Amygdala (tissue), 56 donors: ENCODE measurements around the gene TMEM233.
"Not testable (repeated sequence)": the region's sequence is repeated elsewhere in the genome, so short reads cannot be mapped to it uniquely, and the experiment has no call there.

Experiments
- DNase-seq, 56 donors: peaks; one replicate each; lab custom pipeline; 2025; lab: John Stamatoyannopoulos, UW

The TMEM233 gene

DNA sequence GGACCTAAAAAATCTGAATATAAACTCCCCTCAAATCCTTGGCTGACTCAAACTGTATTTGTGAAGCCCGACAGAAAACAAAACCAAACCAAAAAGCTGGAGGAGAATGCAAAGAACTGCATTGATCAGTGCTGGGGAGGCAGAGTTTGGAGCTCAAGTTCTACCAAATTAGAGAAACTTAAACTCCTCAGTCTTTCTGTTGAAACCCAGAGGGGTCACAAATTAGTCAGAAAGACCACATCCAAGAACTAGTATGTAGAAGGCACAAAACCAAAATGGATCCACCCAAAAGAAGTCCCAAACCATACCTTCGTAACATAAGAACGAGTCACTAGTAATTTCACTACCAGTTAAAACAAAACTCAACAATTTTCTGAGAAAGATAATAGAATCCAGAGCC is 59.1 kb downstream of the TMEM233 start:
- no peak for DNase-seq

DNA sequence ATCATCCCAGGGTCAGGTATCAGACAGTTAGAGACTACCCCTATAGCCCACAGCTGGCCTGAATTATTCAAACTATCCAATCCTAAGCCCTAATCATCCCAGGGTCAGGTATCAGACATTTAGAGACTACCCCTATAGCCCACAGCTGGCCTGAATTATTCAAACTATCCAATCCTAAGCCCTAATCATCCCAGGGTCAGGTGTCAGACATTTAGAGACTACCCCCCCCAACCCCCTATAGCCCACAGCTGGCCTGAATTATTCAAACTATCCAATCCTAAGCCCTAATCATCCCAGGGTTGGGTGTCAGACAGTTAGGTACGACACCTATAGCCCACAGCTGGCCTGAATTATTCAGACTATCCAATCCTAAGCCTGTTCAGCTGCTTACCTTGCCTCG is 63.4 kb downstream of the TMEM233 start:
- not testable (repeated sequence) for DNase-seq

DNA sequence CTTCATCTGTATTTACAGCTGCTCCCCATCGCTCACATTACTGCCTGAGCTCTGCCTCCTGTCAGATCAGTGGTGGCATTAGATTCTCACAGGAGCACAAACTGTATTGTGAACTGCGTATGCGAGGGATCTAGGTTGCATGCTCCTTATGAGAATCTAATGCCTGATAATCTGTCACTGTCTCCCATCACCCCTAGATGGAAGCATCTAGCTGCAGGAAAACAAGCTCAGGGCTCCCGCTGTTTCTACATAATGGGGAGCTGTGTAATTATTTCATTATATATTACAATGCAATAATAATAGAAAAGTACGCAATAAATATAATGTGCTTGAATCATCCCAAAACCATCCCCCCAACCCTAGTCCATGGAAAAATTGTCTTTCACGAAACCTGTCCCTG is 64.6 kb downstream of the TMEM233 start:
- DNase-seq: peak in 1 of 56 donors; percentile 6

DNA sequence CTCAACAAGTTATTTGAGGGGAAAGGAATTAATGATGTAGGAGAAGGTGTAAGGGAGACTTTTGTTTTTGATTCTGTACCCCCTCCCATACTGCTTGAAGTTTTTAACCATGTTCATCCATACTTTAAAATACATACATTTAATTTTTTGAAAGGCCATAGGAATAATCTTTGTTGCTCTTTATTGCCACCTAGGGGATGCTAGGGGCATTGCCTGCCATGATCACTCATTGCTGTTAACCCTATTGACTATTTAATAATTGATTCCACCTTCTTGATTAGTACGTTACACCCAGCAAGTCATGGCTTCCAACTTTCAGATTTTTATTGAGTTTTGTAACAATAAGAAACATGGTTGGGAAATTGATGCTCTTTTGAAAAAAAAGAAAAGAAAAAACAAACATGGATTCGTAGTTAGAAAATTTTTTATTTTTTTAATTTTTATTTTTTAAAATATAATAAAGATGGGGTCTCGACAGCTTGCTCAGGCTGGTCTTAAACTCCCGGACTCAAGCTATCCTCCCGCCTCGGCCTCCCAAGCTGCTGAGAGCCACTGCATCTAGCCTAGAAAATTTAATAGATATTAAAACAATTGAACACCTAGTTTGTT is 65.8 kb downstream of the TMEM233 start:
- DNase-seq: peak in 2 of 56 donors; percentile 31 to 42

DNA sequence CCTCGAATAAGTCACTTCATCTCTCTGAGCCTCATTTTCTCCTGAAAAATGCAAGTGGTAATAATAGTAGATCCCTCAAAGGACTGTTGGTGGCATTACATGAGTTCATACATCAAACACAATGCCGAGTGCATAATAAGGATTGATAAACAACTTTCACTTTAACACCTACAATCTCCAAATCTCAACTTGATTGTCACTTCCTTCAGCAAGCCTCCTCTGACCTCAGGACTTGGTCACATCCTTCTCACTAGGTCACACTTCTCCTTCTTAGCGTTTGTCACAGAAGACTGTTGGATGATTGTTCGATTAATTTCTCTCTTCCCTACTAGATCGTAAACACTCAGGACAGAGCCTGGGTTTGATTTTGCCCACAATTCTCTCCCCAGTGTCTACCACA is 66.5 kb downstream of the TMEM233 start:
- DNase-seq: no peak

DNA sequence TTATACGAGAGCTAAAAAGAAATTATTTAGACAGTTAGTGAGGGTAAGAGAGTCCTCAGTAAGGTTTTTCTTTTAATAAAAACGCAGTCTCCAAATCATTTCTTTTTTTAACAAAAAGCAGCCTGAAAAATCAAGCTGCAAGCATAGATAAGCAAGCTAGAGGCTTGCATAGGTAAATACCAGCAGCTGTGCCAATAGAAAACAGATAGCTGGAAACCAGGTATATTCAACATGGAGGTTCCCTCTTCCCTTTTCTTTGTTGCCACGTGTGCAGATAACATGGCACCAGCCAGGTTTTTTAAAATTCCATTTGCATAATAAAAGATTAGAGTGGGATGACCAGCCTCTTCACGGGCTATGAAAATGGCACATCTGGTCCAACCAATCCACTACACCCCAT is 68.3 kb downstream of the TMEM233 start:
- DNase-seq: no peak

DNA sequence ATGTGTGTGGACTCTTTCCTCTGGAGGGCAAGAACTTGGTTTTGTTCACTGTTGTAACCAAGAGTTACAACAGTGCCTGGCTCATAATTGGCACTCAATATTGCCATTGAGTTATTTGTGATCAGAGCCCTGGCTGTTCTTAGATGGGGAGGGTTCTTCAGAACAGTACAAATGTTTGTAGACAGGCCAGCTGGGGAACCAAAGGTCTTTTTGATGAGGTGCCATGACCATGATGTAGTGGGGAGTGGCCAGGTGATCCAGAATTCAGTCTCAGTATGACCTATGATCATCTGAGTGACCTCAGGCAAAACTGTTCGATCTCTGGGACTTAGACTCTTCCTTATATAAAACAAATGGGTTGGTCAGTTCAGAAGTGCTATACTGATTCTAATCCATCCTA is 71.1 kb downstream of the TMEM233 start:
- no peak for DNase-seq

DNA sequence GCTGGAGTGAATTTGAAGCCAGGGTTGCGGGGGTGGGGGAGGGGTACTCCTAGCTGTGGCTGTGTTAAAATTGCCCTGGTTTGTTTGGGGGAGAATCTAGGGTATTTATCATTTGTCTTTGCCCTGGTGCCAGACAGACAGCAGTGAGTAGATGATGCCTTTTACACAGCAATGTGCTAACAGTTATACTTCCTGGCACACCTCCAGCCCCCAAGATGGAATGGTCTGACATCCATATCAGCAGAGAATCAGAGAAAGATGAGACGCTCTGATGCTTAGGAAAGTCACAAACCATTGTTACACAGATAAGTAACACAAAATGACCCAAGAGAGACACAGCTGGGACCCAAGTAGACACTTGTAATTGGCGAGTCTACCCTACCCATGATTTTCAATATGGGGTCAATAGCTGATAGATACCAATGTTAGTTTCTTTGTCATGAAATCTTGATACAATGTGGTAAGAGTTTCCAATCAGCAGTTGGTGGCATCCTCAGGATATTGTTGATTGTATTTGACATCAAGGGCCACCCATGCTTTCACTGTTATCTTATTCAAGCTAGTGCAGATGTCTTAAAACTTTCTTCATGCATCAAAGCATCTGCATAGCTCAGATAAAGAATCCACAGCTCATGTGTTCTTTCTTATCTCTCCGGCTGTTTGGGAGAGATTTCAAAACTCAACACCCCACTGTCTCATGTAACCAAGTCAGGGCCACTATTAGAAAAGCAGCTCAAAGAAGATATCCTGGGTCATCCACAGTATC is 71.8 kb downstream of the TMEM233 start:
- no peak for DNase-seq

DNA sequence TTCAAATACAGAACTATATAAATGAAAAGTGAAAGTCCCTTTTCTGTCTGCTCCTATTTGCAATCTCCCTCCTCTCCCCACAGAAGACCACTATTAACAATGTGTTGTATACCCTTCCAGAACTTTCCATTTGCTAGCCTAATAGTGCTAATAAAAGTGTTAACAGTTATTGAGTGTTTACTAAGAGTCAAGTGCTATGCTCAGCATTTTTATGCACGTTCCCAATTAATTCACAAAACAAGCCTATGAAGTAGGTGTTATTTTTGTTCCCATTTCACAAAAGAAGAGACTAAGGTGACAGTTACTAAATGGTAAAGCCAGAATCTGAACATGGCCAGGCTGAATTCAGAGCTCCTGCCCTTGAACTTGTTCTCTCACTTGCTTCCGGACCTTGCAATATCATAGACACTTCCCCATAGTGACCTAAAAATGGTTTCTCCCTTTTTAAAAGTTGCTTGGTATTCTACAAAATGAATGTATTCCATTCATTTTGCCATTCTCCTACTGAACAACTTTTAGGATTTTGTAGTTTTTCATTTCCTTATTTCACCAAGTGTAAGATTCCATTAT is 72.7 kb downstream of the TMEM233 start:
- no peak for DNase-seq

DNA sequence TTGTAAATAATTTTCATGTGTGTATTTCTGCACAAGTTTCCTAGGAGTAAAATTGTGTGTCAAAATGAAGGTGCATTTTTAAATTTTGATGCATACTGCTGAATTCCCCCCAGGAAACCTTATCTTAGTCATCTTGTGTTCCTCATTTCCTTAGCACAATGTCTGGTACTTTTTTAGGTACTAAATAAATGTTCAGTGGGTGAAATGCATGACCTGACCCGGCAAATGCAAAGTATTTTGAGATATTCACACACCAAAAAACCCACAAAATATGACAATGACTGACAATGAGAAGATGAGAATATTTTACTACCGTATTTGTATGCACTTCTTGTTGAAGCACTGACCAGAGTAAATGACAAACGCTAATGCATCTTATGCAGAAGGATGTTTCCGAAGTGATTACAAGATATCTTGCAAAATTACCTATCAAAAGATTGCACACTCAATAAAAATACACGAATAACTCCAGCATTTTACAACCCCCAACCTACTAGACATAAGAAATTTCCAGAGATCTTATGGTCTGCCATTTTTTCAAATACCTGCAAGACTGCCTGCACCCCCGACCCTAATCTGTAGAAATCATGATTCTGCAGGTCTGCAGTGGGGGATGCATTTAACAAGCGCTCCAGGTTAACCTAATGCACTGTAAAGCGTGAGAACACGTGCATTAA is 73.5 kb downstream of the TMEM233 start:
- DNase-seq: no peak

DNA sequence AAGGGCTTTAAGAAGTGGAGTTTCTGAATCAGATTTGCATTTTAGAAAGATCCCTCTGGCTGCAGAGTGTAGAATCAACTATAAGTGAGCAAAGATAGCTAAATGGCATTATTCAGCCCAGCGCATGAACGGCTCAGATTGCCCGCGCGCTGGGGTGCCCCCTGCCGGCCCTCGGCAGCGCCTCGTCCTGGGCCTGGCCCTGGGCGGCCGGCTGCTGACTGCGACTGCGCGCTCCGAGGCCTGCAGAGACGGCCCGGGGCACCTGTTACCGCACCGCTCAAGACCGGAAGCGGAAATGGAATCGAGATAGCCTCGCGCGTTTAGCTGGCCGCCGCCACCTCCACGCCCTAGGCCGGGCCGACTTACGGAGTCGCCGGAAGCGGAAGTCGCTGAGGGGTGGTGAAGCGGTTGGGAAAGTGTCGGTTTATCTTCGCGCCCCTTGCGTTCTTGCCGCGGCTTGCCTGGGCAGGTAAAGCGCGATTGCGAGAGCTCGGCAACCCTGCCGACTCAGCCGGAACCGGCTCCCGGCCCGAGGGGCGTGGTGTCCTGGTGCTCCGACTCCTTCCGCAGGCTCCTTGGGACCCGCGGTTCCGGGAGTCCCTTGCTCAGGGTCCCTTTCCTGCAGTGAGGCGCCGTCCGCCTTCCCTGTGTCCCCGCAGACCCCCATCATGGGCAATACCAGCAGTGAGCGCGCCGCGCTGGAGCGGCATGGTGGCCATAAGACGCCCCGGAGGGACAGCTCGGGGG is 74.2 kb downstream of the TMEM233 start, which contains the start of gene PRKAB1:
Gene PRKAB1 (plus strand): TSS at position 557 of the 747 bp plus-strand sequence. CDS start 112 bp downstream, at position 669.
- peak; percentile 73 to 97 (median 92) for DNase-seq

DNA sequence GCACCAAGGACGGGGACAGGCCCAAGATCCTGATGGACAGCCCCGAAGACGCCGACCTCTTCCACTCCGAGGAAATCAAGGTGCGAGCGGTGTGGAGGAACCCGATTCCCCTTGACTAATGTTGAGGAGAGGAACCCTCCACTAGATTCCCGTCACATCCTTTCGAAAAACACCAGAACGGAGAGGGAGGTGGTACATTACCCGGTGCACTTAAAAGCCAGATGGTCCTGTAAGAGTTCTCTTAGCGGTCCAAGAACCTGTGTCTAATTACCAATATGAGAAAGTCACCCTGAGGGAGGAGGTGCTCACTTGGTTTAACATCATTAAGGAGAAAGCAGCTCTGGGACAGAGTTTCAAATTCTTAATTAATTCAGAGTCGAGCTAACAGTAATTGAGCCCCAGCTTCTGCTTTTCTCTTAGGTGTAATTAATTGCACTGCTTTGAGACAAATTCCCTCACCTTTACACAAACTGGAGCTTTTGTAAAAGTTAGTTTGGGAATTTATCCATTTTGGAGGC is 74.8 kb downstream of the TMEM233 start:
- no peak for DNase-seq

DNA sequence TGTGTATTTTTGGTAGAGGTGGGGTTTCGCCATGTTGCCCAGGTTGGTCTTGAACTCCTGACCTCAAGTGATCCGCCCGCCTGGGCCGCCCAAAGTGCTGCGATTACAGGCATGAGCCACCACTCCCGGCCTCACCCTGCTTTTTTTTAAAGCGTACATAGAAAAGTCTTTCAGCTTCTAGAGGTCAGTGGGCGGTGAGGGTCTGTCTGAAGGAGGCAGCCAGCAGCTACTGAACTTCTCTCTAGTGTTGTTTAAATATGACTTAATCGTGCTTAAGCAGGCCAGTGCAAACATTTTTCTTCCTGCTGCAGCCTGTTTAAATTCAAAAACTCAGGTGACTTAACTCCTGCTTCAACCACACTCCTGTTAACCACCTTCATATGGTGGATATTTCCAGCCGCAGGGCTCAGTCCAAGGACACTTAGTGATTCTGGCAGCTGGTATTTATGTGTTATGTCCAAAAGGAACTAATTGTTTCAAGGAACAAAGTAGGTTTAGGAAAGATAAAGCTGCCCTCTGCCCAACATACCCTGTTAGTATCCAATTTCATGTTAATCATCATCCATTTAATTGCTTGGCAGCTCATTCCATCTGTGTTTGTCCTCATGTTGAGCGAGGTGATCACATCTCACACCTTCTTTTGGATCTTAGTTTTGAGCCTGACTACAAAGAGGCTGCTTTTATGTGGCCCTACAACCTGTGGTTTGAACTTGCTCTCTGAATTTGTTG is 76.3 kb downstream of the TMEM233 start:
- DNase-seq: no peak

DNA sequence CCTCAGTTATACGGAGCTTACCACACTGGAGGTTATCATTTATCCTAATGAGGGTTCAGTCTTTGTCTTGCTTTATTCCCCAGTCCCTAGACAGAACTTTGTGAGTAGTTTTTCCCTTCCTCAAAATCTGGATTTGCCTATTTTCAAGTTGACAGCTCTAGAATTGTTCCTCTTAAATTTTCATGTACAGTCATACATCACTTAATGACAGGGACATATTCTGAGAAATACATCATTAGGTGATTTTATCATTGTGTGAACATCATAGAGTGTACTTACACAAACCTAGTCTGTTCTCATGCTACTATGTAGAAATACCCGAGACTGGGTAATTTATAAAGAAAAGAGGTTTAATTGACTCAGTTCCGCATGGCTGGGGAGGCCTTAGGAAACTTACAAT is 77.5 kb downstream of the TMEM233 start:
- DNase-seq: no peak

DNA sequence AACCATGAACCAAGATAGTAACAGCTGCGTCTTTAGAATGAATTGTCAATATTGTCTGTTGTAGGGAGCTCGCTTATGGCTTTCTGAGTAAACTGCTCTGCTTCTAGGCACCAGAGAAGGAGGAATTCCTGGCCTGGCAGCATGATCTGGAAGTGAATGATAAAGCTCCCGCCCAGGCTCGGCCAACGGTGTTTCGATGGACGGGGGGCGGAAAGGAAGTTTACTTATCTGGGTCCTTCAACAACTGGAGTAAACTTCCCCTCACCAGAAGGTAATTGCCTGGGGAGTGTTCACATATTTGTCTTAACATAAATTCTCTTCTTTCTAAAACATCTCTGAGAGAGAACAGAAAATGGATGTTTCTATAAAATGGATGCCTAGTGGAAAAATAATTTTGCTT is 78.6 kb downstream of the TMEM233 start:
- DNase-seq: no peak

DNA sequence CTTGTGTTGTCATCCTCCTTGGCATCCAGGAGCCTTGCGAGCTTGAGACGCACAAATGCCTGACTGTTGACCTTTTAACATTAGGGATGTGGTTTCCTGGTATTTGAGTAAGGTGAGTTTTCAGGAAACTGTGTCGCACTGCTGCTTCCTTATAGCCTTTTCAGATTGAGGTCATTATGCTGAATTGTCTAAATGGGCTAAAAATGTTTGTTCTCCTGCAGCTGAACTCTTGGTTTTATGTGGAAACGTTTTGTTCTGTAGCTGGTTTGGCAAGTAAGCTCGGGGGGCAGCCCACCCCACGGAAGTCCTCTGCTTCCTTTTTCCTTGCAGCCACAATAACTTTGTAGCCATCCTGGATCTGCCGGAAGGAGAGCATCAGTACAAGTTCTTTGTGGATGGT is 80.1 kb downstream of the TMEM233 start:
- no peak for DNase-seq

DNA sequence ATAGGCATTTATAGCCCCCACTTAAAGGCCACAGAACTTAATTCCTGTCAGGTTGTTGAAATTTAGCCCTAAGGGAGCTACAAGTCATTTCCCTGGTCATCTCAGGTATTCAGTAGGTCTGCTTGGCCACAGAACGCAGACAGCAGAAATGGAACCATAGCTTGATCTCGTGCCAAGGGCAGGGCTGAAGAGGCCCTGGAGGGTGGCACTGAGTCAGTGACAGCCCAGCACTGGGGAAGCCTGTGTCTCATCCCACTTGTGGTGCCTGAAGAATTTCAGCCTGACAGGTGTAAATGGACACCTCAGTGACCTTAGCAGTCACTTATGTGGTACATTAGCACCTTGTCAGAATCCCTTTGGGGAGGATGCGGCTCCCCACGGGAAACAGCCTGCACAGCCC is 81.0 kb downstream of the TMEM233 start:
- no peak for DNase-seq

DNA sequence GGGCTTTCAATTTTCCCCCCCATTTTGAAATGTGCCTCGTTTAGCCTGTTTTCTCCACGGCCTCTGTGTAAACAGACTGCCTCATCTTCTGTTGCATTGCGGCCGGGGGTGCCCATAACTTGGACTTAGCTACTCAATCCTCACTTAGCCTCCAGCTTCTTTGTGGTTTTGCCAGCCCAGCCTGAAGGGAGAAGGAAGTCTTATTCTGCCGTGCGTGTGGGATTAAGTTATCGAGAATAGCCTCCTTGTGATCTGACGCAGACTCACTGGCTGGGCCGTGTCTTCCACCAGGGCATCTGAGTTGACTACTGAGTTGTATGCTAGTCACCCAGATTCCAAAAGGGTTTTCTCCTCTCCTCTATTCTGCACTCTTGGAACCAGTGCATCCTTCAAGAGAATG is 82.4 kb downstream of the TMEM233 start:
- DNase-seq: peak in 2 of 56 donors; percentile 10 to 18

DNA sequence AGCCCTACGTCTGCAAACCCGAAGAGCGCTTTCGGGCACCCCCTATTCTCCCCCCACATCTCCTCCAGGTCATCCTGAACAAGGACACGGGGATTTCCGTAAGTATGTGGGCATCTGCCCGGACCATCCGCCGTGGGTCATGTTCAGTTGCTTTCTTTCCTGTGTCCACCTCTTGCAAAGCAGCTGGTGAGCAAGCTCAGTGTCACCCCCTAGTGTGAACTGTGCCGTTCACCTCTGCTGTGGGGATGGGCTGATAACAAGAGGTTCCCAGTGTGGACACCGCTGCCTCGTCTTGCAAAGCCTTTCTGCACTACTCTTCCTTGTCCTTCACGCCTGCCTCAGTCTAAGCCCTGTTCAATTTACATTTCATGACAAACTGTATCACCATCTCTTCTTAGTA is 83.0 kb downstream of the TMEM233 start:
- no peak for DNase-seq

DNA sequence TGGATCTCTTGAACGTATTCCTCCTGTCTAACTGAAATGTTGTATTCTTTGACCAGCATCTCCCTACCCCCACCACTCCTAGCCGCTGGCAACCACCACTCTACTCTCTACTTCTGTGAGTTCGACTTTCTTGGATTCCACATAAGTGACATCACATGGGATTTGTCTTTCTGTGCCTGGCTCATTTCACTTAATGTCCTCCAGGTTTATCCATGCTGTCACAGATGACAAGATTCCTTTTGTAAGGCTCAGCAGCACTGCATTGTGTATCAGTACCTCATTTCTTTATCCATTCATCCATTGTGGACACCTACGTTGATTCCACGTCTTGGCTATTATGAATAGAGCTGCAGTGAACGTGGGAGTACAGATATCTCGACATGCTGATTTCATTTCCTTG is 84.9 kb downstream of the TMEM233 start:
- DNase-seq: no peak
